Thoracic aorta (tissue), 2 donors: ENCODE measurements around the gene RBFOX1. TPM values are rescaled to one million over a fixed set of nuclear protein-coding genes. Genes with fewer than 3 reads are reported as not detected.

Source experiments
- ATAC-seq: fragments of 150-250 bp; one replicate; pipeline ENCODE4 v1.8.0; 2017; ENCODE audit warnings: low read depth; ENCODE audit not compliant: insufficient number of reproducible peaks, low FRiP score
- DNase-seq: peaks from one replicate; pipeline ENCODE4 v3.0.0-alpha.2; 2020; ENCODE audit warnings: low spot score
- H3K27ac ChIP-seq, 2 donors: fragments of 200-600 bp; sonication (generic); 1 replicate in 1 of 2; 2 replicates in 1 of 2; pipeline ENCODE4 v1.5.1; 2016; ENCODE audit warnings: mild to moderate bottlenecking in 2 of 2, moderate library complexity in 2 of 2
- H3K27me3 ChIP-seq: fragments of 200-600 bp; sonication (generic); replicated peaks from 2 replicates; pipeline ENCODE4 v1.6.0; 2016; ENCODE audit warnings: mild to moderate bottlenecking; ENCODE audit not compliant: insufficient read depth
- H3K36me3 ChIP-seq: fragments of 200-600 bp; sonication (generic); one replicate; pipeline ENCODE4 v1.5.1; 2016
- H3K4me1 ChIP-seq, 2 donors: fragments of 200-600 bp; sonication (generic); 1 replicate in 1 of 2; 2 replicates in 1 of 2; pipeline versions ENCODE4 v1.5.1 to v1.6.0; 2016; ENCODE audit warnings: low read depth in 2 of 2, mild to moderate bottlenecking in 1 of 2; ENCODE audit not compliant: control insufficient read depth in 1 of 2
- H3K4me3 ChIP-seq: fragments of 200-600 bp; sonication (generic); 2 replicates; pipeline ENCODE4 v1.5.1; 2016; ENCODE audit warnings: mild to moderate bottlenecking
- H3K9me3 ChIP-seq: fragments of 200-600 bp; sonication (generic); 2 replicates; pipeline ENCODE4 v1.5.1; 2016
- total RNA-seq, 2 donors: library from RNA; depleted of rRNA; stranded (reverse); fragments of >200 nt; gene quantifications; one replicate each; pipeline versions ENCODE4 v1.1.0 to v1.2.3, GENCODE V29; 2016
- TF ChIP-seq, protein P1 (sequence below): fragments of 200-600 bp; sonication (generic); IDR thresholded peaks from one replicate; pipeline ENCODE4 v1.5.1; 2019; ENCODE audit warnings: antibody characterized with exemption

RBFOX1 gene
- total RNA-seq, 2 donors from 2014 or later, result not detected

DNA sequence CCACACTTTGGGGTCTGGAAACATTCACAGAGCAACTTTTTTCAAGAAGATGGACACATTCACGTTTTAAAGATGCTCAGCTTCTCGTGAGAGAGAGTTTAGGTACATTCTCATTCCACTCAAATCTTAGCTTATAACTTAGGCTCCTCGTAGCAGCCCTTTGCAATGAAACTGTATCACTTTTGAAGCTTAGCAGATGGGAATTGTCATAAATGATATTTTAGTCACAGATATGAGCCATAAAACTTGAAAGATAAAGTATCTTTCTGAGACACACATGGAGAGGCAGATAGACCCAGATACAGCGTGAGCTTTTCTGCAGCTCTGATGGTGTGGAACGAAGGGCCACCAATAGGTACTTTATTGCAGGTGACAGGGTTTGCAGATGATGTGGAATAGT is 41.1 kb downstream of the RBFOX1 start:
- Histone ChIP-seq H3K9me3 (no peaks in the 10 kb centered on the region), H3K27me3 (no peaks in the 10 kb centered on the region), H3K36me3 (no peaks in the 10 kb centered on the region), H3K27ac (no peak overlapping the region), H3K4me3 (no peak overlapping the region), H3K4me1 (no peaks in the 10 kb centered on the region)
- DNase-seq (no peak), ATAC-seq (no peak)
- TF ChIP-seq, protein P1, sequence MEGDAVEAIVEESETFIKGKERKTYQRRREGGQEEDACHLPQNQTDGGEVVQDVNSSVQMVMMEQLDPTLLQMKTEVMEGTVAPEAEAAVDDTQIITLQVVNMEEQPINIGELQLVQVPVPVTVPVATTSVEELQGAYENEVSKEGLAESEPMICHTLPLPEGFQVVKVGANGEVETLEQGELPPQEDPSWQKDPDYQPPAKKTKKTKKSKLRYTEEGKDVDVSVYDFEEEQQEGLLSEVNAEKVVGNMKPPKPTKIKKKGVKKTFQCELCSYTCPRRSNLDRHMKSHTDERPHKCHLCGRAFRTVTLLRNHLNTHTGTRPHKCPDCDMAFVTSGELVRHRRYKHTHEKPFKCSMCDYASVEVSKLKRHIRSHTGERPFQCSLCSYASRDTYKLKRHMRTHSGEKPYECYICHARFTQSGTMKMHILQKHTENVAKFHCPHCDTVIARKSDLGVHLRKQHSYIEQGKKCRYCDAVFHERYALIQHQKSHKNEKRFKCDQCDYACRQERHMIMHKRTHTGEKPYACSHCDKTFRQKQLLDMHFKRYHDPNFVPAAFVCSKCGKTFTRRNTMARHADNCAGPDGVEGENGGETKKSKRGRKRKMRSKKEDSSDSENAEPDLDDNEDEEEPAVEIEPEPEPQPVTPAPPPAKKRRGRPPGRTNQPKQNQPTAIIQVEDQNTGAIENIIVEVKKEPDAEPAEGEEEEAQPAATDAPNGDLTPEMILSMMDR, result no peak

DNA sequence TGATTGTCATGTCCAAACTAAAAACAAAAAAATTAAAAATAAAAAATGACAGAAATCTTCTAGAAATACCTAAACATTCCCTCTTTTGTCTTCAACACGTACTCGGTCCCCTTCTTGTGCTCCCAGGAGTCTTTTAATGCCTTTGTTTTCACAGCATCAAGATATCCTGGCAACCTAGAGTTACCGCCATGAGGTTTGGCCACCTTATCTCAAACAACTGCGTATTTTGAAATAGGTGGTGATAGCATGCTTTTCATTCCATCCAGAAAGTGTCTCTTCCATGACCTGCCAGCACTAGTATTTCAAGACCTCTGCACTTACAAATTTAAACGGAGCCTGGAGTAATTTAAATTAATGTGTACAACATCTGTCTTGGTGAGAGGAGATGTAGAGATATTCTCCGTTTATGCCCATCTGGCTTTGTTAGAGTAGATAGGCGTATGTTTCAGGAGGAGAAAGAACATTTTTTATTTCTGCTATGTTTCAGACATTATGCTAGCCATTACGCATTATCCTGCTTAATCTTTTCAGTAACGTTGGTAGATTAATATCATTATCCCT is 42.0 kb downstream of the RBFOX1 start:
- no peak overlapping the region for H3K4me3 ChIP-seq
- no peak overlapping the region for H3K27ac ChIP-seq
- DNase-seq (no peak), ATAC-seq (no peak)
- no peaks in the 10 kb centered on the region for H3K27me3 ChIP-seq
- H3K36me3 ChIP-seq, result no peaks in the 10 kb centered on the region
- no peaks in the 10 kb centered on the region for H3K4me1 ChIP-seq
- no peaks in the 10 kb centered on the region for H3K9me3 ChIP-seq
- TF ChIP-seq, protein P1, result no peak

DNA sequence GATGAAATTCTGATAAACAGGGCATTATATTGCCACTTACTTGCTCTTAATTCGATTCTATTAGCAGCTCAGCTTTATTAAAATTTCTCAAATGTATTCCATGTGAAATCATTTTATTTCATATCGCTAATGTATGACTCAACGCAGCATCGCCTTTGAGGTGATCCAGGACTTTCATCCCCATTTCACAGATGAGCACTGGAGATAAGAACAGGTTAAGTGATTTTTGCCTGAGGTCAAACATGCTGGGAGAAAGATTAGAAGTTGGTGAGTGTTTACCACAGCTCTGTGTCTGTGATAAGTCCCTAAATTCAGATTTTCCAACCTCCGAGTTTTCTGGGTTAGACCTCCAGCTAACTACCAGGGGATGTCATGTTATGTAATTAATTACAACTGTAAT is 43.6 kb downstream of the RBFOX1 start:
- H3K9me3 ChIP-seq, result no peaks in the 10 kb centered on the region
- H3K27me3 ChIP-seq, result no peaks in the 10 kb centered on the region
- no peak overlapping the region for H3K4me3 ChIP-seq
- no peaks in the 10 kb centered on the region for H3K4me1 ChIP-seq
- DNase-seq, result no peak
- ATAC-seq, result no peak
- H3K27ac ChIP-seq, result no peak overlapping the region
- TF ChIP-seq, protein P1, result no peak
- H3K36me3 ChIP-seq, result no peaks in the 10 kb centered on the region

DNA sequence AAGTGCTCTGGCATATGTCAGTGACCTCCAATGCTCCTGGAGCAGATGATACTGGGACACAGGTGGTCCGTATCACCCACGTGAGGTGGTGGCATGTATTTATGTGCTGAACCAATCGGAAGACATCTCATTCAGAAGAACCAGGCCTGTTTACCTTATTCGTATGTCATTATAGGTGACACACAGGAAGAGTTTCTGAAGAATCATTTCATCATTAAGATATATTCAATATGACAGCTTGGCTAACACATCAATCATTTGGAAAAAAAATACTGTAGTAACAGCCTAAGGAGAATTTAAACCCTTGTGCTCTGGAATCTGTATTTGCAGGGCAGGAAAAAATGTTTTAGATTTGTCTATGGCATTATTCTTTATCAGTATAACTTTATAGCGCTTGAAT is 44.6 kb downstream of the RBFOX1 start:
- Histone ChIP-seq H3K4me3 (no peak overlapping the region), H3K9me3 (no peaks in the 10 kb centered on the region), H3K27ac (no peak overlapping the region), H3K4me1 (no peaks in the 10 kb centered on the region), H3K36me3 (no peaks in the 10 kb centered on the region), H3K27me3 (no peaks in the 10 kb centered on the region)
- DNase-seq (no peak), ATAC-seq (no peak)
- TF ChIP-seq, protein P1, result no peak

DNA sequence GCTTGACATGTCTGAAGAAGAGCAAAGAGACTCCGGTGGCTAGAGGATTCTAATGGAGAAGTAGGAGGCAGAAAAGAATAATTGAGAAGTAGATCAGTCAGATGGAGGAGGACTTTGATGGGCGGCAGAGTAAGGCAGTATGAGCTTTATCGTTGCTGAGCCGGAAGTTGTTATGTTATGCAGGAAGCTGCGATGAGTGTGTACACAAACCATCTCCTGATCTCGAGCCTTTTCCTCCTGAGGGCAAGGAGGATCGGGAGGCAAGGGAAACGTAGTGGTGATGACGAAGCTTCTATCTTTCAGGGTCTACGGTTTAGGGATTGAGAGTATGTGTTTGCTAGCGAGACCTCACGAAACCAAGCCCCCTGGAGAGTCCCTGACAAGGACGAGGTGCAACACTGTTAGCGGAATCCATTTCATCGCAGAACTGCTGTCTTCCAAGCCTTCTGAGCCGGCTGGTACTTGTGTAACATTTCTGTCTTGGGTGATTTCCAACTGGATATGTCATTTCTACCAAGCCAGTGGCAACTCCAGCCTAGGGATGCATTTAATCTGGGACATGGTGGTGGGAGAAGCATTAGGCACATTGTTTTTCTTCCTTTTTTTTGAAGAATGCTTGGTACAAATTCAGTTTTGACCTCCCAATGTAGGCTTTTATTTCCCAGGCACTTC is 45.5 kb downstream of the RBFOX1 start:
- TF ChIP-seq, protein P1, result no peak
- no peaks in the 10 kb centered on the region for H3K36me3 ChIP-seq
- DNase-seq (no peak), ATAC-seq (no peak)
- no peak overlapping the region for H3K27ac ChIP-seq
- no peaks in the 10 kb centered on the region for H3K27me3 ChIP-seq
- H3K9me3 ChIP-seq, result no peaks in the 10 kb centered on the region
- H3K4me1 ChIP-seq, result no peaks in the 10 kb centered on the region
- no peak overlapping the region for H3K4me3 ChIP-seq
